Endothelial cell of umbilical vein (primary cell): ENCODE measurements around the gene MLH1.

Experiments used
- CTCF ChIP-seq, 2 donors: IDR thresholded peaks; 1 replicate in 1 of 2; 2 replicates in 1 of 2; pipeline ENCODE4 v1.5.1; 2011; ENCODE audit warnings: low read length in 2 of 2, mild to moderate bottlenecking in 2 of 2, moderate library complexity in 2 of 2, control low read depth in 1 of 2, inconsistent platforms in 1 of 2, low read depth in 1 of 2; ENCODE audit not compliant: insufficient read depth in 1 of 2; ENCODE audit errors: extremely low read depth in 1 of 2
- EZH2 ChIP-seq: IDR thresholded peaks from 2 replicates; pipeline ENCODE4 v1.6.1; 2012; ENCODE audit warnings: borderline replicate concordance, low read depth, mild to moderate bottlenecking, moderate library complexity, low read length, inconsistent platforms; ENCODE audit not compliant: severe bottlenecking
- POLR2A ChIP-seq: IDR thresholded peaks from 2 replicates; pipeline ENCODE4 v1.6.1; 2012; ENCODE audit warnings: low read depth, mild to moderate bottlenecking, control low read depth, low read length

- no peak for TF ChIP-seq EZH2
- TF ChIP-seq CTCF (IDR thresholded peaks at IDR 0.05; ENCODE audit: extremely low read depth in 1 of 2, insufficient read depth in 1 of 2, low read depth in 1 of 2, low read length in 2 of 2) = no peak
- TF ChIP-seq POLR2A = no peak
Observed at GRCh38 chr3:37086918-37087317, 93.6 kb downstream of the MLH1 start.
